Ovary (tissue), 9 donors: ENCODE results near the gene MYH15. TPM values are rescaled to one million over a fixed set of nuclear protein-coding genes. Genes with fewer than 3 reads are reported as not detected.

ENCODE experiments used
- DNase-seq, 5 donors: peaks; one replicate each; pipeline ENCODE4 v3.0.0-alpha.2; 2019 to 2020
- H3K27ac ChIP-seq, 2 donors: fragments of 200-600 bp; one replicate each; pipeline versions ENCODE4 v1.5.1 to v1.8.0; 2019 to 2022
- H3K27me3 ChIP-seq: fragments of 200-600 bp; one replicate; pipeline ENCODE4 v1.8.0; 2022
- H3K36me3 ChIP-seq: fragments of 200-600 bp; sonication (generic); one replicate; pipeline ENCODE4 v1.5.1; 2019
- H3K4me1 ChIP-seq: one replicate; pipeline ENCODE4 v1.8.1; 2013; ENCODE audit warnings: mild to moderate bottlenecking, moderate library complexity; ENCODE audit not compliant: insufficient read depth
- H3K4me3 ChIP-seq: fragments of 200-600 bp; sonication (generic); one replicate; pipeline ENCODE4 v1.5.1; 2017
- H3K9me3 ChIP-seq, 2 donors: fragments of 200-600 bp in 1 of 2; sonication (generic) in 1 of 2; one replicate each; pipeline versions ENCODE4 v1.5.1 to v1.8.1; 2013 to 2019; ENCODE audit warnings: mild to moderate bottlenecking in 1 of 2, moderate library complexity in 1 of 2
- CTCF ChIP-seq, 3 donors: fragments of 450-650 bp in 2 of 3; fragments of 200-600 bp in 1 of 3; IDR thresholded peaks; one replicate each; pipeline versions ENCODE4 v1.5.1 to v1.8.0; 2016 to 2022; ENCODE audit warnings: antibody characterized with exemption in 3 of 3, mild to moderate bottlenecking in 1 of 3
- EP300 ChIP-seq: sonication (generic); formaldehyde crosslinking; IDR thresholded peaks from one replicate; pipeline ENCODE4 v1.6.1; 2017; ENCODE audit warnings: antibody characterized with exemption
- POLR2A ChIP-seq: fragments of 450-650 bp; IDR thresholded peaks from one replicate; pipeline ENCODE4 v1.6.1; 2017; ENCODE audit warnings: antibody characterized with exemption, mild to moderate bottlenecking, moderate library complexity
- WGBS, 3 donors: extraction: QIAGEN DNeasy Blood & Tissue Kit in 1 of 3; methylation state at CpG; one replicate each; pipeline versions ENCODE4 v1.1.5 to v1.1.7; 2013 to 2017; 5-methylcytosine and 5-hydroxymethylcytosine counted together
- intact Hi-C, 4 donors: fragments of 100-400 bp; cut with DNase I; formaldehyde crosslinking; loops; one replicate each; pipeline versions ENCODE4 v1.11.0 to v1.15.1; 2022 to 2023
- polyA plus RNA-seq, 2 donors: library from polyadenylated mRNA; stranded (reverse); fragments of 200-250 nt in 1 of 2; fragments of 350-450 nt in 1 of 2; fragmentation: Illumina TruSeq in 1 of 2; extraction: RNeasy Lipid Tissue Mini Kit (QIAGEN cat#74804) in 1 of 2; gene quantifications; one replicate each; pipeline ENCODE4 v1.2.3, GENCODE V29; 2013 to 2014
- total RNA-seq, 7 donors: library from RNA; depleted of rRNA in 2 of 7; stranded (reverse); fragments of >200 nt in 2 of 7; fragmentation: NEBNext Ultra II Directional in 3 of 7; extraction: Animal tissue kit (Norgen Biotek cat#: 25700) in 3 of 7; gene quantifications; one replicate each; pipeline versions ENCODE4 v1.1.0 to v1.2.4, GENCODE V29; 2016 to 2023
- donor health status: DM: no; HTN: no; CAD: no; lungs with moderate emphysema.
- donor health status: DM: no; HTN: no; CAD: no.
- donor health status: Bipolar disorder and iron deficiency.
- donor health status: DM: yes; HTN: yes; CAD: no.
- donor health status: DM: no; HTN: no; CAD: no.
- donor health status: DM: yes; HTN: yes; CAD: no.

Gene MYH15
- total and polyA plus RNA-seq, 9 donors, result 0.05 to 0.57 (median 0.11) TPM; not detected in 3

GRCh38 chr3:108486338-108486737 lies 24.1 kb downstream of the MYH15 start:
- H3K4me1 ChIP-seq, result no peaks in the 10 kb centered on the region
- no peaks in the 10 kb centered on the region for H3K9me3 ChIP-seq
- no peak for DNase-seq
- no peak for TF ChIP-seq POLR2A
- no peak for TF ChIP-seq CTCF (IDR thresholded peaks at IDR 0.05)
- TF ChIP-seq EP300, result no peak
- WGBS, 3 donors, result 70 to 77% (median 71%) methylated on average over 3 of the region's 3 CpGs
- intact Hi-C loops, result loop anchor here in 1 of 4 donors (10.0 kb wide), 1 partner anchor 68 kb away; no protein-coding TSS in a partner anchor
- H3K27ac ChIP-seq, result no peak overlapping the region
- no peaks in the 10 kb centered on the region for H3K27me3 ChIP-seq
- H3K36me3 ChIP-seq, result no peaks in the 10 kb centered on the region
- no peak overlapping the region for H3K4me3 ChIP-seq

GRCh38 chr3:108485146-108485545 lies 25.2 kb downstream of the MYH15 start:
- H3K27ac ChIP-seq, result no peak overlapping the region
- no peaks in the 10 kb centered on the region for H3K36me3 ChIP-seq
- H3K4me3 ChIP-seq, result no peak overlapping the region
- no peaks in the 10 kb centered on the region for H3K27me3 ChIP-seq
- intact Hi-C loops, result loop anchor here in 1 of 4 donors (10.0 kb wide), 1 partner anchor 70 kb away; no protein-coding TSS in a partner anchor
- WGBS, 3 donors, result 92 to 98% (median 92%) methylated on average over 3 of the region's 3 CpGs
- TF ChIP-seq CTCF (IDR thresholded peaks at IDR 0.05), result no peak
- no peak for TF ChIP-seq POLR2A
- TF ChIP-seq EP300, result no peak
- DNase-seq, result no peak
- H3K9me3 ChIP-seq, result no peaks in the 10 kb centered on the region
- H3K4me1 ChIP-seq, result no peaks in the 10 kb centered on the region

DNA sequence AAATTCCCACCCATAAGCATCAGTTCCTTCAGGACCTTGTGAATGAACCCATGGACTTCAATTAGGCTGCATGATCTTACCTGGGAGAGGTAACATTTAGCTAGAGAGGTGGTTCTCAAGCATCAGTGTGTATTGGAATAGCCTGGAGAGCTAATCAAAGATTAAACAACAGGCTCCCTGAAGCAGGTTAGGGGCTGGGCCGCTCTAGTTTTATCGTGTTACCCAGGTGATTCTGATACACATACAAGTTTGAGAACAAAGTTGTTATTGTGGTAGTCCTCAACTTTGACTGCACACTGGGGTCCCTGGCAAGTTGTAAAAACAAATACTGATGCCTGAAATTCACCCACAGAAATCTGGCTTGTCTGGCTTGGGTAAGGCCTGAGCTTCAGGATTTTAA lies 31.2 kb downstream of the MYH15 start:
- no peaks in the 10 kb centered on the region for H3K27me3 ChIP-seq
- no peaks in the 10 kb centered on the region for H3K9me3 ChIP-seq
- no peaks in the 10 kb centered on the region for H3K36me3 ChIP-seq
- WGBS, 3 donors, result 94 to 96% (median 96%) methylated on average over 2 of the region's 2 CpGs
- DNase-seq, result no peak
- H3K27ac ChIP-seq, result no peak overlapping the region
- TF ChIP-seq EP300 (no peak), POLR2A (no peak), CTCF (IDR thresholded peaks at IDR 0.05) (no peak)
- H3K4me3 ChIP-seq, result no peak overlapping the region
- no peaks in the 10 kb centered on the region for H3K4me1 ChIP-seq
- intact Hi-C loops, result no loop called here

GRCh38 chr3:108477511-108478147 lies 32.8 kb downstream of the MYH15 start:
- H3K27me3 ChIP-seq, result no peaks in the 10 kb centered on the region
- intact Hi-C loops, result no loop called here
- H3K27ac ChIP-seq, result no peak overlapping the region
- 13 to 20% (median 16%) methylated on average over 4 of the region's 4 CpGs for WGBS, 3 donors
- no peak overlapping the region for H3K4me3 ChIP-seq
- TF ChIP-seq EP300, result no peak
- no peak for TF ChIP-seq POLR2A
- peak in 1 of 3 donors; percentile 49 for TF ChIP-seq CTCF (IDR thresholded peaks at IDR 0.05)
- no peaks in the 10 kb centered on the region for H3K36me3 ChIP-seq
- DNase-seq, result peak in 3 of 5 donors; percentile 29 to 38 (median 33)
- H3K4me1 ChIP-seq, result no peaks in the 10 kb centered on the region
- H3K9me3 ChIP-seq, result no peaks in the 10 kb centered on the region
